Stimulated activated CD8-positive, alpha-beta memory T cell treated with anti-CD3 and anti-CD28 coated beads, Interleukin-12 subunit alpha, Interleukin-12 subunit beta, amount 100 ng/mL, for 24 hours (primary cell): ENCODE measurements around the gene NAV2.
"Not testable (repeated sequence)": the region's sequence is repeated elsewhere in the genome, so short reads cannot be mapped to it uniquely, and the experiment has no call there.

Experiments
- DNase-seq: peaks from one replicate; pipeline ENCODE4 v3.0.0-alpha.2; 2020; ENCODE audit errors: extremely low read depth

The NAV2 gene

DNA sequence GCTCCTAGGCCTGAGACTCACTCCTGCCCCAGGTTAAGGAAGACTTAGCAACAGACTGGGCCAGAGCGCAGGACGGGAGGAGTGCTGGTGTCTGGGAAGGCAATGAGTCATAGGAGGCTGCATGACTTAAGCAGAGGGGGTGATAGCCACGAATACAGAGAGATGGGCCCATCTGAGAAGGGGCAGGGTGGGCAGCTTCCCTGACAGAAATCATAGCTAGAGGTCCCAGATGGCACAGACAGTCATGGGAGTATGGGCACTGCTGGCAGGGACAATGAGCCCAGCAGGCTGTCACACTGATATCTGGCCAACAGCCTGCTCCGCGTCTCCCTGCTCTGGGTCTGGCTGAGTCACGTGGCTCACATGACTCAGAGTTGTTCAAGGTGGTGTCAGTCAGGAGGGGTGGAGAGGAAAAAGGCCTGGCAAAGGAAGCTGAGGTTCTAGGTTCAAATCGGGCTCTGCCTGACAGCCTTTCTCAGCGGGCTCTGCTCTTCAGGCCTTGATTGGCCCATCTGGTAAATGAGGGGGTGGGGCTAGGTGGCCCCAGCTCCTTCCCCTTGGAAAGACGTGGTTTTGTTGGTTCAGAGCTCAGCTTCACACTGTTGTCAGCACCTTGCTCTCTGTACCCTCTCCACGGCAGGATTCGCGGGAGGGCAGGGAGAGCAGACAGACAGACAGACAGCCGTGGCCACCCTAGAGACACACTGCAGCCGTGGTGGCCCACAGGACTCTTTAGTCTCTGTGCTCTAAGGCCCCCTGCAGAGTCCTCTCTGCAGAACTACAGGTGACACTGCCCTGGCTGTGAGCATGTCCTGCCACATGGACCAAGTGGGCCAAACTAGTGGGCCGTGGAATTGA is 399.9 kb downstream of the NAV2 start:
- DNase-seq: no peak

DNA sequence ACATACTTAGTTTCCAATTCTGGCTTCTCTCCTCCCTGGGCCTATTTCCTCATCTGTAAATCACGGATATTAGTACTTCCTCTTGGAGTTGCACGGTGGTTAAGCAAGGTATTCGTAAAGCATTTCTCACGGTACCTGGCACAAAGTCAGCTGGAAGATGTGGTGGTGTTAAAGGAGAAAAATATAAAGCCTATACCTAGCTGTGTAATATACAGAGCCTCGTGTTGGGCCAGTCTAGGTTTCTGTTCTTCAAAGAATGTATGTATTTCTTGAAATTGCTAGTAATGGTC is 400.5 kb downstream of the NAV2 start:
- no peak for DNase-seq

DNA sequence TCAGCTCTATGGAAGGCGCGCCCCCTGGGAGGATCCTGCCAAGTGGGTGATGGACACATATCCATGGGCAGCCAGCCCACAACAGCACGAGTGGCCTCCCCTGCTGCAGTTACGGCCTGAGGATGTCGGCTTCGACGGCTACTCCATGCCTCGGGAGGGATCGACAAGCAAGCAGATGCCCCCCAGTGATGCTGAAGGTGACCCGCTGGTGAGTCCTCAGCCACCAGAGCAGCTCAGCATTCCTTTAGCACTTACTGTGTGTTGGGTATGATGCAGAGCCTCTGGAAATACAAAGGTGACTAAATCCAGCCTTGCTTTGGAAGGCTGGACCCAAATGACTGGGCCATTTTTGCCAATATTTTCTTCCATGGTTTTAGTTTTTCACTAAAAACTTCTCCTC is 402.0 kb downstream of the NAV2 start:
- no peak for DNase-seq

DNA sequence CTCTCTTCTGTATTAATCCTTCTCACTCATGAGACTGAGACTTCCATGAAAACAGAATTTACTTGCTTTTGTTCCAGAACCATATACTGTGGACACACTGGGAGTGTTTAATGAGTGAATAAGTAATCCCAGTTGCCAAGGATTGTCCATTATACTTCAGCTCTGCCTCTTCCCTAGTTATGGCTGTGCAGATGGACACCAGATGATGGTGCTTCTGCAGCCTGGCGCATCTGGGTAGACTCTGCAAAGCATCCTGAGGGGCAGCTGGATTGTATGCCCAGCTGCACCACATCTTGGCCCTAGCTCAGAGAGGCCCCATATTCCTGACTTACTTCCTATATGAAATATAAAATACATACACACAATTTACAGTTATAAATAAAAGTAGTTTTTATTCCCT is 404.2 kb downstream of the NAV2 start:
- no peak for DNase-seq

DNA sequence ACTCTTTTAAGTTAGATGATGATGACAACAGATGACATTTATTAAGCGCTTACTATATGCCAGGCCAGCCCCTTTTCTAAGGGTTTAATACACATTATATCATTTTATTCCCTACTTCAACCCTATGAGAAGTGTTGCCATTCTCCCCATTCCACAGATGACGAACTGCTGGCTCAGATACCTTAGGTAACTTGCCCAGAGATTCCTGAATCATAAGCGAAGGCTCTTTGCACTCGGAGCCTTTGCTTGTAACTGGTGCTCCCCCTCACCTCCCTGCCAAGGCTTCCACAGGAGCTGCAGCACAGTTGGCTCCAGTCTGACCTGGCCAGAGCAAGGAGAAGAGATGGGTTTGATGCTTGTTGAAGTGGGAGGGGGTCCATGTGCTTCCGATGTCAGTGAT is 404.7 kb downstream of the NAV2 start:
- DNase-seq: no peak

DNA sequence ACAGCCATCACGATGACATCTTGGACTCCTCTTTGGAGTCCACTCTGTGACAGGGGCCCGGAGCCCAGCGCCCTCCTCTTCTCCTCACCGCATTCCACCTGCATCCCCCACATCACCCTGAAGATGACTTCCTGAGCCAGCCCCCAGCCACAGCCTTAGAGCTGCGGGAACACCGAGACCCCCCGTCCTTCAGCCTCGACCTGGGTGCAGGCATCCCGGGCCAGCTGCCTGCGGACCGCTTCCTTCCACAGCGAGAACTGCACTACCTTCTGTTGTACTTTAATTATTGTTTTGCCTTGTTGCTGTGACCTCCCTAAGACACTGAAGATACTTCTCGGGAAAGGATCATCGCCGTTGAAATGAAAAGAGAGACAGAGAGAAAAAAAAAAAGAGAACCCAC is 405.6 kb downstream of the NAV2 start:
- no peak for DNase-seq

DNA sequence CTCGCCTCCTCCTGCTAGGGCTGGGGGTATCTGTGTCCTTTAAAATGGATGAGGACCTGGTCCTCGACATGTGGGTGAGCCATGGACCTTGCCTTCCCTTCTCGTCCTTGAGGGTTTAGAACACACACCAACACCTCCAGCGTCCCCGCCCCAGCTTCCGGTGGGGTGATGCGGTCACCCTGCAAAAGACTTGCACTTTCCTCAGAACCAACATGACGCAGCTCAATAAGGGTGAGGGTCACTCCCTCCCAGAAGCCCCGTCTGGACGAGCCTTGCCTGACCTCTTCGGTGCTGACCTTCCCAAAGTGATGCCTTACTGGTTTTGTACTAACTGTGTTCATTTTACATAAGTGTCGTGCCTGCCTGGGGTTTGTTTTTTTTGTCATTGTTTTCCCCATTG is 406.7 kb downstream of the NAV2 start:
- no peak for DNase-seq

DNA sequence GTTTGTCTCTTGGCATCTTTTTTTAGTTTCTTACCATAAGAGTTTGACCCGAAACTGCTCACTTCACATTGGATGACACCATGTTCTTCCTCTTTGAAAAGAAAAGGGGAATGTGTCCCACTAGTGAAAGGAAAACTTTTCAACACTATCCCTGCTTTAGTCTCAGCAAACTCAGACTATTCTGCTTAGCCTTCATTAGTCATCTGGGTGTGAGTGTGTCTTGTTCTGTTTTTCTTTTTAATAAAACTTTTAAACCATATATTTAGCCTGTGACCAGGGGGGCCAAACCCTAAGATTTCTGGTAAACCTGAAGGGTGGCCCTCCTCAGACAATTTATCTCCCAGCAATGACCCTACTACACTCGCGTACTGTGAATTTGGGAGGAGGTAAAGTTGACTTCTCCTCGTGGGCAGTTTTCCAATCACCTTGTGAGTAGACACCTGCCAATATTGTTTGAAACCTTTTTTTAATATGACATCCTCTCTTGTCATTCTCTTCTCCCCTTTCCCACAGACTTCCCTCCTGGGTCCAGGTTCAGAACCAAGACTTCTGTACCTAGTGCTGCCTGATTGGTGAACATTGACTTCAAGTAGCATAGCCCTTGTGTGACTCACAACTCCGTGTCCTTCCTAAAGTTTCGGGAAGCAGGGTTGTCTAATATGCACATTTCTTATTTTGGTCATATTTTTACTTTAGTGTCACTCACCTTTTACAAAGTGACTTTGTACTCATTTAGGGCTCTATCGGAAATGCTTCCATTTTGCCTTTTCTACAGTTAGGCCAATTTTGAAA is 407.7 kb downstream of the NAV2 start:
- DNase-seq: no peak

DNA sequence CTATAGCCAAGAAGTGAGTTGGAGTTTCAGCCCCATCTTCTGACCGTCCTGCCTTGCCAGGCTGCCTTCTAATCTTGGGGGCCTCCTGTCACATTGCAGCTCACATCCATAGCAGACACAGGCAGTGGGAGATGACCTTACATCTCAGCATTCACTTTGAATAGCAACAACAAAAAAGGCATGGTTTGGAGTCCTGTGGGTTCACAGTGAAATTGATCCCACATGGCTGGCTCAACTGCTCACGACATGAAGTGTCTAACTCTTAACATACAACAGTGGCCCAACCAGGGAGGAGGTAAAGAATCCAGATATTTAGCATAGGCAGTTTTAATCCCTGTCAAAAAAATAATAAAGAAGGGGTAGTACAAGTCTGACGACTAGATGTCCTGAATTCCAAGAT is 409.5 kb downstream of the NAV2 start:
- DNase-seq: no peak

DNA sequence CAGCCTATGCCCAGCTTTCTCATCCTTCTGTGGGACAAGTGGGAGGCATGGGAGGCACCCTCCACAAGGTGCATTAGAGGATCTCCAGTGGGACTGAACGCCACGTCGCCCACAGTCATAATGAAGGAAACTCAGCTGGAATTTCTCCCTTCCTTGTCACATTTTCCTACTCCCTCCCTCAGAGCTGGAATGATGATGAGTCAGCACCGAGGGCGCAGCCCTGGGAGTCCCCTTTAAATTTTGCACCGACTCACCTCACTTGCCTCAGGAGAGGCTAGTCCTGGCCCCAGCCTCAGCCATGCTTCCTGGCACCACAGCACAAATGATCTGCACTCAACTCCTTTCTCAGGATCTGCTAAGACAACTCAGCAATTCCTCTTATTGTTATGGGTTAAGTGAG is 413.3 kb downstream of the NAV2 start:
- no peak for DNase-seq

DNA sequence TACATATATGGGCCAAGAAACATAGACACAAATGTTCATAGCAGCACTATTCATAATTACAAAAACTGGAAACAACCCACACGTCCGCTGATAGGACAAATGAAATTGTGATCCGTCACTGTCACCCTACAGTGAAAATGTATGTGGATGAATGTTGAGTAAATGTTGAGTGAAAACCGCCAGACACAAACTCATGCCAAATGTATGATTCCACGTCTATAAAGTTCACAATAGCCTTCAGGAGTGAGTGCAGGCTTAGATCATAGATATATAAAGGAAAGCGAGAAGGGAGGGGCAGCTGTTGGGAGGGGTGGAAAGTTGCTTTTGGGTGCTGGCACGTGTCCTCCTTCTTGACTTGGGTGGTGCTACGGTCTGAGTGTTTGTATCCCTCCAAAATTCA is 414.1 kb downstream of the NAV2 start:
- no peak for DNase-seq

DNA sequence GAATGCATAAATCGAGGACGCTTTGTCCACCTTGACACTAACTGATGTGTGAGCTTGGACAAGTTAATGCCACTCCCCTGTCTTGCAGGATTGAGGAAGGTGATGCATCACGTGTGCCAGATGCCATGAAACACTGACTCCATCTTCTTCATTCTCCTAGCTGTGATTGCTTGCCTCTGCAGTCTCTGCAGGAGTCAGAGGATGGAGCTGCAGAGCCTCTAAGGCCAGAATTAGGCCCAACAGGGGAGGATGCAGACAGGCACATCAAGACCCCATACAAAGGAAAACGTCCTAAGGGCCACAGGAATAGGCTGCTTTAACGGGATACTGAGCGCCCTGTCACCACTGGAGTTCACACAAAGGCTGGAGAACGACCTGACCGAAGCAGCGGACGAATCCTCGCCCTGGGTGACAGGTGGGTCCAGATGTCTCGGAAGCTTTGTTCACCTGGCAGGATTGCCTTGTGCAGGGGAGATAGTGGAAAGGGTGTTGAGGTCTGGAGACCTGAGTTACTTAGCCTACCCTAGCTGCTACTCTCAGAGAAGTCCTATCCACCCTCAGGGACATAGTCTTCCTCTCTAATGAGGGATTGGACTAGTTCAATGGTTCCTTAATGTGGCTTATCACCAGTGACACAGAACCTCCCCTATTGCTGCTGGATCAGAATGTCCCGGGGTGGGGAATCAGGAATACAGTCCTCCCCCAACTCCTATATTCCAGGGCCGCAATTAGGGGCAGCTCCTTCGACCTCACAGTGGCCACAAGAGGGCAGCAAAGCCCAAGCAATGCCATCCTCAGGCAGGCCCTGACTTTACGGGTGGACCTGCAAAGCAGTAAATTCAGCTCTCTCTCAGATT is 415.3 kb downstream of the NAV2 start:
- DNase-seq: peak; percentile 32

DNA sequence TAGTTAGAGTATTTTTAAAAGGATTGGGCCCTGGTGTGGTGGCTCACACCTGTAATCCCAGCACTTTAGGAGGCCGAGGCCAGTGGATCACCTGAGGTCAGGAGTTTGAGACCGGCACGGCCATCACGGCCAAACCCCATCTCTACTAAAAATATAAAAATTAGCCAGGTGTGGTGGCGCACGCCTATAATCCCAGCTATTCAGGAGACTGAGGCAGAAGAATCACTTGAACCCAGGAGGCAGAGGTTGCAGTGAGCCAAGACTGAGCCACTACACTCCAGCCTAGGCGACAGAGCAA is 415.8 kb downstream of the NAV2 start:
- DNase-seq: not testable (repeated sequence)

DNA sequence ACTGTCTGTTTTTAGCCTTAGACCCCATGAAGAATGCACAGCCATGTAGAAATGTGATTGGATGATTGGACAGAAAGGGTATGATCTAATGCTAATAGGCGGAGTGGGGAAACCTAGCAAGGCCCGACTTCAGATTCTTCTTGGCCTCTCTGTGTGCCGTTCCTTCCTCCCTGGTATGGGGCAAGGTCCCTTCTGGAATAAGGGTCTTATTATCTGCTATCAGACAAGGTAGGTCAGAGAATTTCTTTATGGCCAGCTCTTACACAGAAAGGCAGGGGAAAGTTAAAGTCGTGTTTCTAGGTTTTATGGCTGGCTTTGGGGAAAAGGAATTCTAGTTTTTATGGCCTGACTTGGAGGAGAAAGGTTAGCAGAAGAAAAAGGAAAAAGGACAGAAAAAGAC is 417.0 kb downstream of the NAV2 start:
- no peak for DNase-seq

DNA sequence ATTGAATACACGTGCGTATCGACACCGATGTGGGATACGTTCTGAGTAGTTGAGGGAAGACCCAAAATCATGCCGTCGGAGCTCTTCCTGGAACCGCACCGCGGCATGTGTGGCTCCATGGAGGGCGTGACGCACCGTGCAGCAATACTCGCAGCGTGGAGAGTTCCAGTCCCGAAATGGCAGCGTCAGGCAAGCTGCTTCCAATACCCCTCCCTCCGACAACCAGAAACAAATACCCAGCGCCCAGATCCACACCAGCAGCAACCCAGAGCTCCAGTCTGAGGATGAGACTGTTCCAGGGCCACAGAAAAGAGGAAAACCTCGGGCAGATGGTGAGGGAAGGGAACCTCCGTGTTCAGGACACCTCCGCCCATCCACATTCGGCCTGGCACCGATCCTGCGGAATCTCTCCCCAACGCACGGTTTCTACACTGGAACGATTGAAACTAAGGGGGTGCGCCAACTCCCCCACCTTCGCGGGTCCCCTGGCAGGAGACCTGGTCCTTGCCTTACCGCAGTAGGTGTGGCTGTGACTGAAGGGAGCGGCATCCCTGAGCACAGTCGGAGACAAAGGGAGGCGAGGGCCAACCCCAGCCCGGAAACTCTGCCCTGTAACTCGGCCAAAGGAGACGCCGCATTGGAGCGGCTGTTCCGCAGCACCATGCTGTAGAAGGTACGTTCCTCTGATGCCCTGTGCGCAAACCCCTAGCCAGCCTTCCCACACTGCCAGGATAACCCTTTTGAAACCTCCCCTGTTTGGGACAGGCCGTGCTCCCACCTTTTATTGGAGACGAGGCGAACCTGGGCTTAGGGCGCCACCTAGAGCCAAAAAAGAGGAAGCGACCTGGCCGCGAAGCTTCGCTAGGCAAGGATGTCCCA is 419.4 kb downstream of the NAV2 start:
- DNase-seq: no peak

DNA sequence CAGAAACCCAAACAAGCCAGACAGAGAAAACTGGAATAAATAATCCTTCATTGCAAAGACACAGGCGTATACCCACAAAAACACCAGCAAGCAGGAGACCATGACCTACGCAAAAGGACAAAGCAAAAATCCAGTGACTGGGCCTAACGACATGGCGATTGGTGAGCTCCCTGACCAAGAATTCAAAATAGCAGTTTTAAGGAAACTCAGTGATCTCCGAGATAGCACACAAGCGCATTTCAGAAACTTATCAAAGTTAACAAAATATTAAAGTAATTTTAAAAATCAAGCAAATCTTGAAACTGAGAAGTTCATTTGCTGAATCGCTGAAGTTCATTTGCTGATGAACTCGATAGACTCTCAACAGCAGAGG is 420.0 kb downstream of the NAV2 start:
- DNase-seq: no peak

DNA sequence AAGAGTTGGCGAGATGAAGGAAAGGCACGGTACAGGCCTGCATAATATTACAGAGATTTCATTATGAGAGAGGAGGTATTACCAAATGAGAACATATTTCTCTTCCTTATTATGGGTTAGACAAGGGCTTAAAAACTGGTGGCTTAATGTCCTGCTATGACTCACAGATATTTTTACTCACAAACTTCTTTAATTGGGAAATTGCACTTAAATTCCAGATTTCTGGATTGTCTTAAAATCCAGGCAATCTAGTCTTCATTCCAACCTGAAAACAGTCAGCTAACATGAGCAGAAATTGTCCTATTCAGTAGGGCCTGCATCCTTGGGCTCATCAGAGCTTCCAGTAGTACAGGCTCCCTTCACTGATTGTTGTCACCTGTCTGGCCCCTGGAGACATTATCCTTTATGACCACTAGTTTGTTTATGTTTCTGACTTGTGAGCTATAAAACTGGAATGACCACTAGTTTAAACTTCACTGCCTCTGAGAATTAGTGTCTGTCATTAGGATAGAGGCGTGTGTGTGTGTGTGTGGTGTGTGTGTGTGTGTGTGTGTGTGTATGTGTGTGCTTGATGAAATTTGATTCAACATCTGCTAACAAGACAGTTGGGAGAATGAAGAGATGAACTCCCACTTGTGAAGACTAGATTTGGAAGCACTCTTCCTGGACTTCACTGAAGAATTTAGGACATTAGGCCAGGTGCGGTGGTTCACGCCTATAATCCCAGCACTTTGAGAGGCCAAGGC is 422.5 kb downstream of the NAV2 start:
- no peak for DNase-seq

DNA sequence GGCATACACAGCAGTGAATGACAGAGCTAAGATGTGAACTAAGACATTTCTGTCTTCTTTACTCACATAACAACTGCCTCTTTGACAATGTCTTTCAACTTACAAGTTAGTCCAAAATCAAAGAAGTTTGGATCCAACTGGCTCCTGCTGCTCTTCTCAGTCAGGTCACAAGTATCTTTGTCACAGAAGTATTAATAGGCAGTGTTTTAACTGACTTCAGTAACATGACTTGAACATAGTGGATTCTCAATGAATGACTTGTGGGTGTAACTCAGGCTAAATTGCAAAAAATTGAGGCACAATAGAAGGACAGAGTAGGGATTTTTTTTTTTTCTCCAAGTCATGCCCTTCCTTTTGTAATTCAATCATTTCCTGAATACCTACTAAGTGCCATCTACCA is 425.0 kb downstream of the NAV2 start:
- no peak for DNase-seq

DNA sequence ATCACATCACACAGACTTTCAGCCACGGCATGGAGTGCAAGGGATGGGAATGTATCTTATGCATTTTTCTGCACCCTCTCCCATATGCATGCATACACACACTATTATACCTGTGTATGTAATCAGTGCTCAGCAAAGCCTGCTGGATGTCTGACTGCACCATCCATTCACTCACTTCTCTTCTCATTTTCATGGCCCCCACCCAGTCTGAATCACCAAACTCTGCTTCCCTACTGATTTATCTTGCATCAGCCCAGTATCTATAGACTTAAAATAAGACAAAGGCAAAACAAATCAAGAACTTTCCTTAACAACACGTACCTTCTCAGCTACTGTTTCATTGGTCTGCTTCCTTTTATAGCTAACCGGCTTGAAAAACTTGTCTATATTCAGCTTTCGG is 426.1 kb downstream of the NAV2 start:
- DNase-seq: no peak

DNA sequence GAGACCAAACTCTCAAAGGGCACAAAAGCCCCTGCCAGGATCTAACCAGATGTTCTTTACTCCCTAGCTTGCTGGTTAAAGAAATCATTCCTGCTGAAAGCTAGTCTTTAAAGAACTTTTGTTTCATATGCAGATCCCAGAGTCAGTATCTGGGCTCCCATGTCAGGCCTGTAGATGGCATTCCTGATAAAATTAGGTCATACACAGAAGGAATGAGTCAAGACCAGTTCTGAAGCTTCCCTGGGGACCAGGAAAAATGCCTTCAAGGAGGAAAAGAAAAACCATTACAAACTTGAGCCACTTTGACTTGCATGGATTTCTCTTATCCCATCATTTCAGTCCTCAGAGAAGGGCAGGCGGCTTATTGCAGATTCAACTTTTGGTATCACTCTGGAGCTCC is 441.7 kb downstream of the NAV2 start:
- no peak for DNase-seq

DNA sequence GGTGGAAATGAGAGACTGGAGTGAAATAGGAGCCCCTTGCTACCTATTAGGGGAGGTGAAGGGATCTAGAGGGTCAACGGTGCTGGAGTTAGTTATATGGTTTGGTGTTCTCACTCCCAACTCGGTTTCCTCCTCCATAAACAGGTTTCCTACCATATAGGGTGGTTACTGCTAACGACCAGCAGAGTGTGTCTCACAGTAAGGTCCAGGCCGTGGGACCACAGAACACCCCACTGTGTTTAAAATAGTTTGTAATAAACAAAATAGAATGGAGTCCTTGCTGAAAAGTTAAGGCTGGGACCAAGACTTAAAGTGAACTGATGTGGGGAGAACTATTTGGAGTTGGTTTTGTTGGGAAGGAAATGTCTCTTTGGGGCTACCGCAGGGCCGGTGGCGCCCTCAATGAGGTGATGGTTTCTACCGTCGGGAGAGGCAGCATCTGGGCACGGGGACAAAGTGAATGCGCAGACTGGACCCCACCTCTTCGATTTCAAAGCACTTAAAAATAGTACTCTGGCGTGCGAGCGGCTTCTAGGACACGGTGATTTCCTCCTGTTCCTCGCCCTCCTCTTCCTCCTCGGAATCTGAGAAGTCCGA is 443.1 kb downstream of the NAV2 start:
- DNase-seq: no peak
